Measurements from ENCODE around the gene TBX10. TPM values are rescaled to one million over a fixed set of nuclear protein-coding genes. Genes with fewer than 3 reads are reported as not detected.
"Not testable (repeated sequence)": the region's sequence is repeated elsewhere in the genome, so short reads cannot be mapped to it uniquely, and the experiment has no call there.

The TBX10 gene
- total RNA-seq, 1 donor from 2014 or later, result not detected

GRCh38 chr11:67646535-67647336 lies 7.2 kb upstream of the TBX10 start:
- no peak for DNase-seq (ENCODE audit: low spot score in 2 of 2)
- FAIRE-seq, result no peak

- FAIRE-seq (no peak), DNase-seq (ENCODE audit: low spot score in 2 of 2) (no peak)
Observed at GRCh38 chr11:67645521-67646461, 6.2 kb upstream of the TBX10 start.

GRCh38 chr11:67644472-67645418 lies 5.2 kb upstream of the TBX10 start:
- FAIRE-seq, result no peak
- DNase-seq (ENCODE audit: low spot score in 2 of 2), result no peak

GRCh38 chr11:67644042-67644441 lies 4.5 kb upstream of the TBX10 start:
- DNase-seq (ENCODE audit: low spot score in 2 of 2) (no peak), FAIRE-seq (no peak)

- DNase-seq (ENCODE audit: low spot score in 2 of 2) (no peak), FAIRE-seq (no peak)
Observed at GRCh38 chr11:67642173-67643120, 2.9 kb upstream of the TBX10 start.

GRCh38 chr11:67641338-67642172 lies 2.0 kb upstream of the TBX10 start:
- DNase-seq (ENCODE audit: low spot score in 2 of 2) (no peak), FAIRE-seq (no peak)

GRCh38 chr11:67640758-67641337 lies 1.3 kb upstream of the TBX10 start:
- DNase-seq (ENCODE audit: low spot score in 2 of 2), result no peak
- no peak for FAIRE-seq

- FAIRE-seq, result no peak
Observed at GRCh38 chr11:67640021-67640757, 626 bp upstream of the TBX10 start.

GRCh38 chr11:67638535-67639437 lies 777 bp downstream of the TBX10 start:
- FAIRE-seq, result no peak
- DNase-seq (ENCODE audit: low spot score in 2 of 2), result no peak

More at GRCh38 chr11:67640021-67640757, 626 bp upstream of the TBX10 start:
- DNase-seq (ENCODE audit: low spot score in 2 of 2), result peak; percentile 65 to 85

- not testable (repeated sequence) for DNase-seq (ENCODE audit: low spot score in 2 of 2); FAIRE-seq
Observed at GRCh38 chr11:67637441-67637840, 2.1 kb downstream of the TBX10 start.

- no peak for FAIRE-seq
Observed at GRCh38 chr11:67636962-67637361, 2.6 kb downstream of the TBX10 start.

GRCh38 chr11:67635231-67635521 lies 4.4 kb downstream of the TBX10 start:
- DNase-seq (ENCODE audit: low spot score in 2 of 2) (no peak), FAIRE-seq (no peak)

More at GRCh38 chr11:67636962-67637361, 2.6 kb downstream of the TBX10 start:
- no peak for DNase-seq (ENCODE audit: low spot score in 2 of 2)

- no peak for DNase-seq (ENCODE audit: low spot score in 2 of 2)
- FAIRE-seq, result no peak
Observed at GRCh38 chr11:67634366-67635230, 5.0 kb downstream of the TBX10 start.

- no peak for DNase-seq (ENCODE audit: low spot score in 2 of 2)
- FAIRE-seq, result no peak
Observed at GRCh38 chr11:67633758-67634365, 5.7 kb downstream of the TBX10 start.
